Measurements from ENCODE around the gene DCP1B. TPM values are rescaled to one million over a fixed set of nuclear protein-coding genes. Genes with fewer than 3 reads are reported as not detected.

Gene DCP1B
- 16.7 and 20.5 TPM in 2 replicates for total RNA-seq

DNA sequence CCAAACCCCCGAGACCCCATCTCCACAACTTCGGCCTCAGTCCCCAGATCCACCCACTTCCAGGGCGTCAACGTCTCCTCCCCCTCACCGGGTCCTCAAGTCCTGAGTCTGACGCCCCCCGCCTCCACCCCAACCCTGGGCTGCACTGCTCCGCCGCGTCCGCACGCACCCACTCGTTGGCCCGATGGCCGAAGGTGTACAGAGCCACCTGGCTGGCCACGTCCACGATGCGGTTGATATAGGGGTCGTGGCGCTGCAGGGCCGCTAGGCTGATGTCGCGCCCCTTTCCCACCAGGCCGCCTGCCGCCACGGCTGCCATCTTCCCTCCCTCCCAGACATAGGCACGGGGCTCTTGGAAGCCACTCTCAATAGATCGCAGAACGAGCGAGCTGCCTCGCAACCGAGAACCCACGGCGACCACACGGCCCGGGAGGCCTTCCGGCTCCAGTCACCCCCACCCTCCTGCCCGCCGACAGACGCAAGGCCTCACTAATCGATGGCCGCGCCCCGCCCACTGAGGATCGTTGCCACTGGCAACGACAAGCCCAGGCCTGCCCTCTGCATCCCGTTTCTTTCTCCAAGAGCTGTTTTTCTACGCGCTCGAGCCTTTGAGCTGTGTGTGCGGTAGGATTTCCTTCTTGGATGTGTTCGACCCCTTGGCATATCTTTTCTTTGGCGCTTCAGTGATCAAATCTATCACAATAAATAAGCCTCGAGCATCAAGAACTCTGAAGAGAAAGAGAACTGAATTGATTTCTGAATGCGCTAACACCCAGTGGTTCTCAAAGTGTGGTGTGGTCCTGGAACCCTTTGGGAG, at the start of gene DCP1B:
Gene DCP1B (minus strand): TSS at position 345 of the 817 bp plus-strand sequence. CDS start 26 bp downstream, at position 319.

DNA sequence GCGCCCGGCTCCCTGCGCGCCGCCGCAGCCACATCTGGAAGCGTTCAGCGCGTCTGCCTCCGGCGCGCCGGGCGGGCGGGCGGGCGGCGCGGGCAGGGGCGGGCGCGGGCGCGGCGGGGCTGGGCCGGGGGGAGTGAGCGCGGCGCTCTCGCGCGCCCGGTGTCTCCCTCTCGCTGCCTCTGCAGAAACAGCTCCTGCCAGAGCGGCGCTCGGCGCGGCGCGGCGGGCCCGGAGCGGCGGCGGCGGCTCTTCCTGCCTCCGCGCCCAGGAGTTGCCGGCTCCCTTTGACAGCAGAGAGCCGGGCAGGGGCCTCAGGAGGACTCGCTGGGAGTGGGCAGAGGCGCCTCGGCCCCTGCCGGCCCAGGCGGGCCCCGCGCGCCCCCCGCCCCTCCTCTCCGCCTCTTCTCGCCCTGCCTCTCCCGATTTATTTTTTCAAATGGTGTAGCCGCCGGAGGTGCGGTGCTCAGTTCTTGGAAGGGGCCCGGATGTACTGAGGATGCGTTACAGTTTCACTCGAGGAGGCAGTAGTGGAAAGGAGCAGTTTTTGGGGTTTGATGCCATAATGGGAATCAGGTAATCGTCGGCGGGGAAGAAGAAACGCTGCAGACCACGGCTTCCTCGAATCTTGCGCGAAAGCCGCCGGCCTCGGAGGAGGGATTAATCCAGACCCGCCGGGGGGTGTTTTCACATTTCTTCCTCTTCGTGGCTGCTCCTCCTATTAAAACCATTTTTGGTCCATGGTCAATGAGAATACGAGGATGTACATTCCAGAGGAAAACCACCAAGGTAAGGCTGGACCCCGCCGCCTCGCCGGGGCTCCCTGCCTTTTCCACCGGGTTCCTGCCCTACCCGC, 48.8 kb upstream of the DCP1B start, which contains the start of gene CACNA1C:
Gene CACNA1C (plus strand): TSS at position 162 of the 853 bp plus-strand sequence. CDS start 576 bp downstream, at position 738.

DNA sequence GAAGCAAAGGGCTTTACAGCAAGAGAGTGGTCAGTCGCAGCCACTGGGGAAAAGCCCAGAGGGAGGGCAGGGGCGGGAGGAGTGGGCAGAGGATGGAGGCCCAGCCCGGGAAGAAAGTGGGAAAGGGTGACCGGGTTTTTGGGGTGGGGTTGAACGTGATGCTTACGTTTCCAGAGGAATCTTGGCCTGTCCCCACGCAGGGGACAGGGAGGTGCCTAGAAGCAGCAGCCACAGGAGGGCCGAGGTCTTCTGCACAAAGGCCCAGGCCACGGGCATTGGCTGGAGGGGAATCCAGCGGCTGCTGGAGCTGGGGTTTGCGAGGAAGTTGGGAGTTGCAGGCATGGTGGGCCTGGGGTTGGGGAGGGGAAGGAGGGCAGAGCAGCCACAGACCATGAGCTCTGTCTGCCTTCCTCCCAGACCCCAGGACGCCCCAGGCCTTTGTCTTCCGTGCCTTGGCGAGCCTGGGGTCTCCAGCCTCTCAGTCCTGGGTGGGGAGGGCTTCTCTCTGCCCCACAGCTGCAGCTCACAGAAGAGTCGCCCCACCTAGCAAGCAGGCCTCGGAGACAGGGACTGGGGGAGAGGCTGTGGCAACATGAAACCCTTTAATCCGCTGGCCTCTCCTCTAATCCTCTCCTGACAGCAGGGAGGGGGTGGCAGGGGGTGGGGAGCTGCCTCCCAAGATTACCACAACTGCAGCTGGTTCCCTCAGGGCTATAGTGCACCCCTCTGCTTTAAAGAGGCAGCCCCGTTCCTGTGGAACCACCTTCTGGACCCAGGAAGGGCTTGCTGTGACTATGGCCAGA, 86.0 kb downstream of the DCP1B start, which contains the start of gene CACNA2D4:
Gene CACNA2D4 (minus strand): TSS at position 572 of the 803 bp plus-strand sequence. CDS start 179 bp downstream, at position 393.

Other genes starting within 250 kb of the DCP1B start
- gene LRTM2, start 183.9 kb downstream of the DCP1B start, total RNA-seq: not detected in 2 replicates
- gene CACNA2D4, start 85.8 kb downstream of the DCP1B start, total RNA-seq: 0.36 and 1.3 TPM in 2 replicates
- 58.8 and 70.7 TPM in 2 replicates for gene CACNA1C, start 48.5 kb upstream of the DCP1B start, total RNA-seq

Measured in hair follicle dermal papilla cell (primary cell).